ENCODE measurements around the gene LAMB3.
A peak's percentile ranks its signal among the peaks of the same experiment; 100 is the strongest.

The LAMB3 gene

DNA sequence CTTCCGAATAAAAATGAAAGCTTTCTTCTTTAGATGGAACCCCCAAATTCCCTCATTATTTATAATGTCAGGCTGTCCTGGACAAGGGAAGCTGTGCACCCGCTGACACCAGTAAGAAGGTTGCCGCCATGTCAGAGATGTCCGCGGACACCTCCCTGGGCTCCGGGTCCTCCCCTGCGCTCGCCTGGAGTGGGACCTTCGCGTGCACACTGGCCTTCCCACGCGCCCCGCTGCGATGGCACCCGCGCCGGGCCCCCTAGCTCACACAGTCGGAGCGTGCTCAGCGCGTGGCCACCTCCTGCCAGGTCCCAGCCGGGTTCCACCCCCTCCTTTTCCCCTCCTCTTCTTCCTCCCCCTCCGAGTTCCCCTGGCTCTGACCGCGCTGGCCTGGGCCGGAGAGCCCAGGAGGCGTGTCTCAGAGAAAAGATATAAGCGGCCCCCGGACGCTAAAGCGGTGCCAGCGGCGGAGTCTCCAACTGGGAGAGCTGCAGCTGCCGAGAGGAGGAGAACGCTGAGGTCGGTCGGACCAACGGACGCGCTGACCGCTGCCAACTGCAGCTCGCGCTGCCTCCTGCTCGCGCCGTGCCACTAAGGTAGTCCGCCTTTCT, 22.8 kb upstream of the LAMB3 start, which contains the start of gene G0S2:
Gene G0S2, plus strand, starts transcription at position 456 of the 608 bp plus-strand sequence. CDS start 273 bp downstream, outside the sequence.
- peak within 1 kb of the TSS; percentile 52 to 62 for H3K4me3 ChIP-seq (replicated peaks in 1 of 2; ENCODE audit: low read depth in 2 of 2, low read length in 2 of 2)
- peak; percentile 39 to 87 for DNase-seq (ENCODE audit: low read depth in 2 of 2)
- TF ChIP-seq, protein P1, sequence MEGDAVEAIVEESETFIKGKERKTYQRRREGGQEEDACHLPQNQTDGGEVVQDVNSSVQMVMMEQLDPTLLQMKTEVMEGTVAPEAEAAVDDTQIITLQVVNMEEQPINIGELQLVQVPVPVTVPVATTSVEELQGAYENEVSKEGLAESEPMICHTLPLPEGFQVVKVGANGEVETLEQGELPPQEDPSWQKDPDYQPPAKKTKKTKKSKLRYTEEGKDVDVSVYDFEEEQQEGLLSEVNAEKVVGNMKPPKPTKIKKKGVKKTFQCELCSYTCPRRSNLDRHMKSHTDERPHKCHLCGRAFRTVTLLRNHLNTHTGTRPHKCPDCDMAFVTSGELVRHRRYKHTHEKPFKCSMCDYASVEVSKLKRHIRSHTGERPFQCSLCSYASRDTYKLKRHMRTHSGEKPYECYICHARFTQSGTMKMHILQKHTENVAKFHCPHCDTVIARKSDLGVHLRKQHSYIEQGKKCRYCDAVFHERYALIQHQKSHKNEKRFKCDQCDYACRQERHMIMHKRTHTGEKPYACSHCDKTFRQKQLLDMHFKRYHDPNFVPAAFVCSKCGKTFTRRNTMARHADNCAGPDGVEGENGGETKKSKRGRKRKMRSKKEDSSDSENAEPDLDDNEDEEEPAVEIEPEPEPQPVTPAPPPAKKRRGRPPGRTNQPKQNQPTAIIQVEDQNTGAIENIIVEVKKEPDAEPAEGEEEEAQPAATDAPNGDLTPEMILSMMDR (IDR thresholded peaks at IDR 0.05; ENCODE audit: low read depth, low read length) = peak; percentile 6

DNA sequence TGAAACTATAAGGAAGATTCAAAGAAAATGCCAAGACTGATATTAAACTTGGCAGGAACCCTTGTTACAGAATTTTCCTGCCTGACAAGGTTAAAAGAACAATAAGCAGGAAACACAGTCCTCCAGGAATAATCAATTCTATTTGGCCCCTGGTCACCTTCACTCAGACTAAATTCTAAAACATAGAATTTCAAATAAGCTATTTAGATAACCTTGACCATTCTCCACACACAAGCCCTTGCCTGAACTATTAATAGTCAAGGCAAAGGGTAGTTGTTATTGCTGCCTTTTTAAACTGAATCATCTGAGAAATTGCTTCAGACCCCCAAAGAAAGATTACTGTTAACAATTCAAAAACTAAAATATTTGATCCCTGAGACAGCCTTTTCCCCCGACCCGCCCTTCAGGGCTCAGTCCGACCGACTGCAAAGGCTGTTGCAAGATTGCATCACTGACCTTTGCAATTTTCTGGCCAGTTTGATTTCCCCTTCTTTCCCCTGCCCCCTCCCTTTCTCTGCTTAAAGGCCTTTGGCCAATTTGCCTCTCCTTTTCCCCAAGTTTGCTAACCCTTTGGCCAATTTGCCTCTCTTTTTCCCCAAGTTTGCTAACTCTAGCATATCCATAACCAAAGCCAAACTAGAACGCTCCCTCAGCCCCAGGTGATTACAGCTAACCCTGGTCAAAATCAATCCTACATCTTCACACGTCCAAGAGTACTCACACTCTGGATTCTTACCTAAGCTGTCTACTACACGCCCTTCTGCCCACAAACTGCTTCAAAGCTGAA, 21.6 kb upstream of the LAMB3 start:
- no peak overlapping the region for H3K4me3 ChIP-seq (replicated peaks in 1 of 2; ENCODE audit: low read depth in 2 of 2, low read length in 2 of 2)
- DNase-seq (ENCODE audit: low read depth in 2 of 2) = peak; percentile 39 to 52
- TF ChIP-seq, protein P1 (IDR thresholded peaks at IDR 0.05; ENCODE audit: low read depth, low read length) = no peak

- no peak overlapping the region for H3K4me3 ChIP-seq (replicated peaks in 1 of 2; ENCODE audit: low read depth in 2 of 2, low read length in 2 of 2)
- DNase-seq (ENCODE audit: low read depth in 2 of 2) = peak; percentile 51 to 73
Measured at GRCh38 chr1:209672705-209673630, 20.7 kb upstream of the LAMB3 start.

DNA sequence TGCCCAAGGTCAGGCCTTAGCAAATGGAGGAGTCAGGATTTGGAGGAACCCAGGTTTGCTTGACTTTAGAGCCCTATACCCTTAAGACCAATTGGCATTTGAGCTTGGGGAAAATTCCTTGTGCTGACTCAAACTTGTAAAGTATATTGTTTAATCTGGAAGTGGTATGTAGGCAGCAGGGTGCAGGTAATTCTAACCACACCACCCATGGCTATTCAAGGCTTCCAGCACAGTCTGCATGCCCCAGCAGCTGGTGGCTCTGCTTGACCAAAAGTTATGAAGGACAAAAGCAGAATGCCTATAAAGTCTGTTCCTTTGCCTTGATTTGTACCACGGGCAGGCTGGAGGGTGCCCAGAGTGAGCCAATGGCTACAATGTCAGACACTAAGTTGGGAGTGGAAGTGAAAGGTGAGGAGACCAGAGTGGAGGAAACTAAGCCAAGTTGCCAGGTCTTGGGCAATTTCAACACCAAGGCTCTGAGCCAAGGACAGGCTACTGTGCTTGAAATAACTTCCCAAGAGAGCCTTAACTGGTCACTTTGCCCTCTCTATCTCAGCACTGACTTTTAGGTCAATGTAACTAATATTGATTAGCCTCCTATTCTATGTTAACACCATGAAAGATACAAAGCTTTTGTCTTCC, 18.3 kb upstream of the LAMB3 start:
- H3K4me3 ChIP-seq (replicated peaks in 1 of 2; ENCODE audit: low read depth in 2 of 2, low read length in 2 of 2) = no peak overlapping the region
- no peak for DNase-seq (ENCODE audit: low read depth in 2 of 2)
- TF ChIP-seq, protein P1 (IDR thresholded peaks at IDR 0.05; ENCODE audit: low read depth, low read length) = no peak

More at GRCh38 chr1:209672705-209673630, 20.7 kb upstream of the LAMB3 start:
- TF ChIP-seq, protein P1 (IDR thresholded peaks at IDR 0.05; ENCODE audit: low read depth, low read length) = no peak

DNA sequence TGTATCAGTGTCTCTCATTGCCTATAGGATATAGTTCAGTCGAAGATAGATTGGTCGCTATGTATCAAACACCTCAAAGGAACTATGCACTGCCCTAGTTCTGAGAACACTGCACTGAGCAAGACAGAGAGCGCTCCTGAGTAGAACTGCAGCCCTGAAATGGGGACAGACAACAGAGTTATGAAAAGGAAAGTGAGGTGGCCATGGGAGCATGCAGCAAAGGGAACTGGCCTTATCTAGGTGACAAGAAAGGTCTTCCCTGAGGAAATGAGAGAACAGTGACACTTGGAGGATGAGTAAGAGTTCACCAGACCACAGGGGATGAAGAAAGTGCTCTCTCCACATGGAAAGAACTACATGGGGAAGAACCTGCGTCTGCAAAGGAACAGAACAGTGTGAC, 15.5 kb upstream of the LAMB3 start:
- no peak overlapping the region for H3K4me3 ChIP-seq (replicated peaks in 1 of 2; ENCODE audit: low read depth in 2 of 2, low read length in 2 of 2)
- TF ChIP-seq, protein P1 (IDR thresholded peaks at IDR 0.05; ENCODE audit: low read depth, low read length) = no peak
- DNase-seq (ENCODE audit: low read depth in 2 of 2) = no peak

- TF ChIP-seq, protein P1 (IDR thresholded peaks at IDR 0.05; ENCODE audit: low read depth, low read length) = no peak
- DNase-seq (ENCODE audit: low read depth in 2 of 2) = no peak
- no peak overlapping the region for H3K4me3 ChIP-seq (replicated peaks in 1 of 2; ENCODE audit: low read depth in 2 of 2, low read length in 2 of 2)
Measured at GRCh38 chr1:209667103-209667502, 14.9 kb upstream of the LAMB3 start.
